GM19099 (cell line): ENCODE results near the gene DPM2.
A peak's percentile ranks its signal among the peaks of the same experiment; 100 is the strongest.

Source experiments
- POLR2A ChIP-seq: IDR thresholded peaks from 3 replicates; pipeline ENCODE4 v1.6.1; 2011; ENCODE audit warnings: low read depth; ENCODE audit not compliant: insufficient read length; ENCODE audit errors: extremely low read depth

The DPM2 gene

GRCh38 chr9:127925959-127926905 lies 11.4 kb downstream of the DPM2 start:
- no peak for TF ChIP-seq POLR2A

GRCh38 chr9:127924736-127925444 lies 12.8 kb downstream of the DPM2 start:
- no peak for TF ChIP-seq POLR2A

- no peak for TF ChIP-seq POLR2A
Observed at GRCh38 chr9:127923771-127924170, 13.9 kb downstream of the DPM2 start.

- no peak for TF ChIP-seq POLR2A
Observed at GRCh38 chr9:127923046-127923445, 14.6 kb downstream of the DPM2 start.

- no peak for TF ChIP-seq POLR2A
Observed at GRCh38 chr9:127921557-127922120, 16.0 kb downstream of the DPM2 start.

- no peak for TF ChIP-seq POLR2A
Observed at GRCh38 chr9:127920794-127921193, 16.9 kb downstream of the DPM2 start.

- no peak for TF ChIP-seq POLR2A
Observed at GRCh38 chr9:127919253-127919815, 18.3 kb downstream of the DPM2 start.

GRCh38 chr9:127918183-127919107 lies 19.2 kb downstream of the DPM2 start:
- TF ChIP-seq POLR2A: no peak

GRCh38 chr9:127917603-127918002 lies 20.1 kb downstream of the DPM2 start:
- peak; percentile 29 for TF ChIP-seq POLR2A

GRCh38 chr9:127916720-127917581 lies 20.7 kb downstream of the DPM2 start, which contains the start of gene ST6GALNAC4:
TSS of gene ST6GALNAC4 (minus strand) at chr9:127917041. CDS start at chr9:127916419, 622 bp downstream.
- TF ChIP-seq POLR2A: peak; percentile 81

- peak; percentile 68 for TF ChIP-seq POLR2A
Observed at GRCh38 chr9:127915801-127916719, 21.6 kb downstream of the DPM2 start.

GRCh38 chr9:127915325-127915752 lies 22.3 kb downstream of the DPM2 start:
- no peak for TF ChIP-seq POLR2A

- TF ChIP-seq POLR2A: no peak
Observed at GRCh38 chr9:127913682-127914081, 24.0 kb downstream of the DPM2 start.

GRCh38 chr9:127912882-127913281 lies 24.8 kb downstream of the DPM2 start:
- no peak for TF ChIP-seq POLR2A
